ENCODE data around the gene ACTN1.
"Not testable (repeated sequence)": the region's sequence is repeated elsewhere in the genome, so short reads cannot be mapped to it uniquely, and the experiment has no call there.

ACTN1 gene

DNA sequence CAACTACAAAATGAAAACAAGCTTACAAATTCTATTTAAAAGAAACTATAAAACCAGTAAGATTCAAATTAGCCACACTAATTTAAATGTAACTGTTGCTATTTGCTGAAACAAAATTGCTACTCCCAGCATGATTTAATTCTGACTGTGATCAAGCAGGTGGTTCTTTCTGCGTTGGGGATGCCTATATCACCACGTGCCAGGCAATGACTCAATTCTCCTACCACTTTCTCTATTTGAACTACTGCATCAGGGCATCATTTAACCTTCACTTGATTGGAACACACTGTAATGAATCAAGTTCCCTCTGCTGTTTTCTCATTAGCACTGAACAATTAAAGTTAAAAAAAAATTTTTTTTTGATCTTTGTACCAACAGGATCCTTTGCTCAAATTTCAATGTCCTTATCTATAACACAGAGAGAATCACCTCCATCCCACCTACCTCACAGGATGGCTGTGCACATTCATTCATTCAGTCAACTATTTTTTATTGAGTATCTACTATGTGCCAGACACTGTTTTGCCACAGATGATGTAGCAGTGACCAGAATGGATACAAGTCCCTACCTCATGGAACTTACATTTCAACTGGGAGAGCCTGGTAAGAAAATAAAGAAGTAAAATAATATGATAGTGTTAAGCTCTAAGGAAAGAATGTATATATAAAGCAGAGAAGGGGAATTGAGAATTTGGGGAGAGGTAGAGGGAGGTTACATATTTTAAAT is 8.0 kb upstream of the ACTN1 start:
- no peak for DNase-seq (ENCODE audit: low read depth in 2 of 2)

DNA sequence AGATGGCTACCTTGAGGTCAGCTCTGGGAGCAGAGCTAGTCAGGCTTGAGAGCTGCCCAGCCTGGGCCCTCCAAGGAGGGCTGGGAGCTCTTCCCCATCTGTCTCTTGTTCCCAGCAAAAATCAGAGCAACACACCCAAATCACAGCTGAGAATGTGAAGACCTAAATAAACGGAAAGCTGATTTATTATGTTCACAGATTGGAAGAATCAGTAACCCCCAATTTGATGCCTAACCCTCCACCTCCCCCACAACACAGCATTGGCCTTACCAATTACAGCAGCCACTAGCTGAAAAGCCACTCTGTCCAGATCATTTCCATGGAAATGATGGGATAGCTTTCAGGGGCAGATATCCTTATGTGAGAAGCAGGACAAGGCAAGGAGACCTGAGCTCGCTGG is 7.1 kb upstream of the ACTN1 start:
- DNase-seq (ENCODE audit: low read depth in 2 of 2) = no peak

DNA sequence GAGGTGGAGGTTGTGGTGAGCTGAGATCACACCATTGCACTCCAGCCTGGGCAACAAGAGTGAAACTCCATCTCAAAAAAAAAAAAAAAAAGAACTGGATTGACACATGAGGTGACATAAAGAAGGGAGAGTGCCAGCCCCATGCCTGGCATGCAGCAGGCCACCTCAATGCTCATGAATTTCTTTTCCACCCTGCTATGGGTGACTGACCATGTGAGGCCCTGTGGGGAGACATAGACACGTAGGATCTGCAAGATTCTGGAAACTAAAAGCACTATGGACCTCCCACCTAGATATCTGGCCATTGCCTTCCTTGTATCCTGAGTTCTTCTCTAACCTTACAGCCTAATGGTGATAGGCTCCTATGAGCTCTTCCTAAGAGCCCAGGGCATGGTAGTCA is 5.6 kb upstream of the ACTN1 start:
- no peak for DNase-seq (ENCODE audit: low read depth in 2 of 2)

DNA sequence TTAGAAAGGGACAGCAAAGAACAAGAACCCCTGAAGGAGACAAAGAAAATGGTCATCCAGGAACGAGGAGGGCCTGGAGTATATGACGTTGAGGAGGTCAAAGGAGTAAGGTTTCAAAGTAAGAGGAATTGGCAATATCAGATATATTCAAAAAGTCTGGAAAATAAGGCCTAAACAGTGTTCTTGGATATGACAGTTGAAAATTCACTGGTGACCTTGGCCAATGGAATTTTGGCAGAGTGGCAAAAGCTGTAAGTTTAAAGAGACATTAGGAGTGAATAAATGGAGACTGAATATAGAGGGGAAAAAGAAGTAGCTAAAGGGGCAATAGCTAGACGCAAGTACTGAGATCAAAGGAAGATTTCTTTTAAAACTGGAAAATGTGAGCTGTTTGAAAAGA is 4.1 kb upstream of the ACTN1 start:
- no peak for DNase-seq (ENCODE audit: low read depth in 2 of 2)

DNA sequence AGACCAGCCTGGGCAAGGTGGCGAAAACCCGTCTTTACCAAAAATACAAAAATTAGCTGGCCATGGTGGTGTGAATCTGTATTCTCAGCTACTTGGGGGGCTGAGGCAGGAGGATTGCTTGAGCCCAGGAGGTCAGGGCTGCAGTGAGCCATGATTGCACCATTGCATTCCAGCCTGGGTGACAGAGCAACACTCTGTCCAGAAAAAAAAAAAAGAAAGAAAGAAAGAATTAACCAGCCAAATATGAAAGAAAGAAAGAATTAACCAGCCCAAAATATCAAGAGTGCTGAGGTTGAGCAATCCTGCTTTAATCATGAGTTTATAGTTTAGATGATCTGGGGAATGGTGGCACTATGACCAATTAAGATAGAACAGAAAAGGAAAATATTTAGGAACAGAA is 3.5 kb upstream of the ACTN1 start:
- DNase-seq (ENCODE audit: low read depth in 2 of 2) = no peak

DNA sequence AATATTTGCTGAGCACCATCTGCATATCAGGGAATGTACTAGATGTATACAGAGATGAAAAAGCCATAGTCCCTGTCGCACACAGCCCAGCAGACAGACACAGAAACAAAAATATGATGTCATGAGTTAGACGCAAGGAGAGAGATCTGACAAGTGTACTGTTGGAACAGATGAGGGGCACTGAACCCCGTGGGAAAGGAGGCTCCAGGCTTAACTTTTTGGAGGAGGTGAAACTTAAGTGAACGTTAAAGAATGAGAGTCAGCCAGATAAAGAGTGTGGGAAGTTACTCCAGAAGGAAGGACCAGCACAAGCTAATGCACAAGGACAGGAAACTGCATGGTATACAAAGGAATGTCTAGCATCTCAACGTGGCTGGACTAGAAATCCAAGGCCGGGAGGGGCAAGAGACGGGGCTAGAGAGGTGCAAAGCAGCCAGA is 2.5 kb upstream of the ACTN1 start:
- no peak for DNase-seq (ENCODE audit: low read depth in 2 of 2)

DNA sequence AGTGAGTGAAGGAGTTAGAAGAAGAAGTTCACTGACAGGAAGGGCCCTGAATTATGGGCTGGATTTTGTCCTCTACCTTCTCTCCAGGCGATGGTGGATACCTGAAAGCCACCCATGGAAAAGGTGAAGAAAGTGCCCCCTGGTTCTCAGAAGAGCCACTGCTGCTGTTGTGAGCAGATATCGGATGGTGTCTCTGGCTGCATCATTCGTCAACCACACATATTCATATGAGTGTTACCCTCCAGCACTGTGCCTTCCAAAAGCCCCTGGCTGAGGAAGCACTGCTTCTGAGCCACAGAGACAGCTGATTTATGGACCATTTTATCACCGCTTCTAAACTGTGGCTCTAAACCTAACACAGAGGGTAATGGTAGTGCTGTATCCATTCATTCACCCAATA is 2.0 kb upstream of the ACTN1 start:
- no peak for DNase-seq (ENCODE audit: low read depth in 2 of 2)

DNA sequence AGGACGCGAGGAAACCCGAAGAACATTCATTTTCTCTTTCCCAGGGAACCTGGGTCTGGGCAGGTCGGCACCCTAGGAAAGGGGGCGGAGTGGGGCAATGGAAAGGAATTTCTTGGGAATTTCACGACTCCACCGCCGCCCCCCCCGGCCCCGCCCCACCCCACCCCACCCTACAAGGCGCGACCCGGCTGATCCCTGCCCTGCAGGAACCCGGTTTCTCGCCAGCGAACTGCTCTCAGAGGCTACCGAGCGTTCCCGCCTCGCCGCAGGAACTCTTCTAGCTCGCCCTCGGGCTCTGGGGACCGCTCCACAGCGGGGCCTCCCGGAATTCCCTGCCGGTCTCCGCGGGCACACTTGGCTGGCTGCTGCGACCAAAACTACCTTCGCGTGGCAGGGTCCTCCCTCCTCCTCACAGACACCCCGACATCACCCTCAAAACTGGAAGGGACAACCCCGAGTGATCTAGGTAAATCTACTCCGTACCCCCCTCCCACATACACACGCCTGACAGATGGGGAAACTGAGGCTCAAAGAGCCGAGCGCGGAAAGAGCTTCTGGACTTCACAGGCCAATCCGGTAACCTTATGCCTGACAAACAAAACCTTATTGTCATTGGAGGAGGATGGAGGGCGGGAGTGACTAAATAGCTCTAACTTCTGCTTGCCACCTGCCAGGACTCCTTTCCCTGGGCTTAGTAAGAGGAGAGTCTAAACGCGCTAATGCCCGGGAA is 785 bp upstream of the ACTN1 start:
- no peak for DNase-seq (ENCODE audit: low read depth in 2 of 2)

DNA sequence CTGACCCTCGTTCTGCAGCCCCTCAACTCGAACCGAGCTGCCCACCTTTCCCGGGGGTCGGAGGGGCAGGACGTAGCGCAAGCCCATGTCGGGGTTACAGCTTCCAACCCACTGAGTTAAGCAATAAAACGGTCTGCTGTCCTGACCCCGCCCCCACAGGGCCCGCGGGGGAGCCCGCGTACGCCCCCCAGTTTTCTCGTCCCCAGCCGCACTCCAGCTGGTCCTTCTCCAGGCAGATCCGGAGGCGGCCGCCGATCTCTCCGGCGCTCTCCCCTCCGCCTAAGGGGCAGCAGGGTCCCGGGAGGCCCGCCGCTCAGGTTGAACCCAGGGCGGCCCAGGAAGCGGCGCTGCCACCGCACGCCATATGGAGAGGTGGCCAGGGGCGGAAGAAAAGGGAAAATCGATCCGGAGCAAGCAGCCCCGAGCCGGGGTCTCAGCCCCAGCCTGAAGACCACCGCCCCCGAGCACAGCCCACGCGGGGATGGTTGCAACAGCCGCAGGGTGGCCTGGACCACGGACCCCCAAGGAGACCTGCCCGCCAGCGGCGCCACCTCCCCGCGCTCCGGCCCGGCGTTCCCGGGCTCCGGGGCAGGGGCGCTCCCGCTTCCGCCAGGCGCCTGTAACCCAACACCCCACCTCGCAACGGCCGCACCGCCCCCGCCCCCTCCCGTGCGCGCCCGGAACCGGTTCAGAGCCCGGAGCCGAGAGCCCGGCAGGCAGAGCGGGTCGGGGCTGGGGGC is 760 bp downstream of the ACTN1 start:
- DNase-seq (ENCODE audit: low read depth in 2 of 2) = peak; percentile 30 to 41

DNA sequence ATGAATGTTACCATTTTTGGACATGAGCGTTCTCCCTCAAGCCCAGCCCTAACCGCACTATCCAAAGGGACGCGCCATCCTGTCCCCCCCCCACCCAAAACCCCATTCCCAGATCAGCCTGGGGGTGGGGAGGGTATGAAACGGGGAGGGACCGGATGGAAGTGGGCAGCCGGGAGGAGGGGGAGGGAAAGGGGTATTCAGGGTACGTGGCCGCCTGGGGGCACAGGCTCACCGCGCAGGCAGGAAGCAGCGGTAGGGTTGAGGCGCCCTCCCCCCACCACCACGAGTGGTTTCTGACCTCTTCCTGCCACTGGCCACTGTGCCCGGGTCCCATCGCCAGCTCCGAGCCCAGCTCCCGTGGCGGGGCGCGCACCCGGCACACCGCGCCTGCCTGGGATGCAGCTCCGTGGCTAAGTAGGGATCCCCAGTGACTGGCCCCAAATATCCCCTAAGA is 1.4 kb downstream of the ACTN1 start:
- peak; percentile 20 to 29 for DNase-seq (ENCODE audit: low read depth in 2 of 2)

DNA sequence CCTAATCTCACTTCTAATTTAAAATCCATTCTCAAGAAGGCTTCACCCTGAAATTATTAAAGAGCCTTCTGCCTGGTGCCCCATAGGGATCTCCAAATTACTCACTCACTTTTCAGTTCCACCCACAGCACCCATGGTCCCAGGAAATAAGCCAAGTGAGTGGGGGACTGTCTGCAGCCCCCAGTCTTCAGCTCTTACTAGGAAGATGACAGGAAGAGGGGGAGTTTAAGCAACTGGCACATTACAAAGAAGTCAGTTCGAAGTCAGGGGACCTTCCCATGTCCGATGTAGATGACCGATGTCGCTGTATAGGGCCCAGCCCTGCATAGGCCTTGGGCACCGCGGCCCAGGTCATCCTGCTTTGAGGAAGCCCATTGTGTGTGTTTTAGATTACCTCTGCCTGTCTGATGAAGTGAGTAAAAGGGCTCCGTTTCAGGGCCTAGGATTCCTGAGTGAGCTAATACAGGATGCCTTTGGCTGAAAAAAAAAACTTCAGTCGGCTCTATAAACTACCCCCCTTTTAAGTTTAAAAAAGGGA is 1.9 kb downstream of the ACTN1 start:
- no peak for DNase-seq (ENCODE audit: low read depth in 2 of 2)

DNA sequence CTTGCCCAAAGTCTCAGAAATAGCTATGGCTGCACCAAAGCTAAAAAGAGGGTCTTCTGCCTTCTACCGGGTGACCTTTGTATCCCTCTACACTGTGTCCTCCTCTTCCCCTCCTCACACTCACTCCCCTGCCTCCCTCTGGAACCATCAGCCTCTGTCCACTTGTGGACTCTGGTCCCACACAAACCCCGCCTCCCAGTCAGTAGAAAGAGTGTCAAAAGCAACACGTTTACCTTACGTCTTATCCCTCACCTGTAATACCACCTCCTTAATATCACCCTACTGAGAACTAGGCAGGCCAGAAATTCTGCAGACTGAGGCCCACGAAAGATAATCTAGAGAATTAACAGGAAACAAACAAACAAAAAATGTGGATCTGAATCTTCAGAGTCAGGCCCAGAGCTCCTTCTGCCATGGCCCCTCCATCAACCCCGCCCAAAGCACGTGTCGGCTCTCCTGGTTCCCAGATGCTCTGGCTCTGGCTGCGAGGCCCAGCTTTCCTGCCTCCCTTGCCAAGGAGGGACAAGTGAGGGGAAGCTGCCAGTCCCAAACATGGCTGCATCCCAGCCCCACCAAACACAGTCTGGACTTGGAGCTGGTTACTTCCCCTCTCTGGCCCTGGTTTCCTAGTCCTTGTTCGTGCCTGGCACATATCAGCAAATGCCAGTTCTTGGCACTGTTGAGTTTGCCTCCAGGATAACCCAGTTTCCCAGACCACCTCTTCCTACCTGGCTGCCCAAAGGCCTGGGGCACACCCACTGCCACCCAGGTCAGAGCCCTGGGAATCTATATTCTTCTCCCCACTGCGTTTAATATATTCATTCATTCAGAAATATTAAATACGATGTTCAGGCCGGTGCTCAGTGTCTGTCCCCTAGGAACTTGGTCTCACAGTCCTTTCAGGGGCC is 2.7 kb downstream of the ACTN1 start:
- DNase-seq (ENCODE audit: low read depth in 2 of 2) = no peak

DNA sequence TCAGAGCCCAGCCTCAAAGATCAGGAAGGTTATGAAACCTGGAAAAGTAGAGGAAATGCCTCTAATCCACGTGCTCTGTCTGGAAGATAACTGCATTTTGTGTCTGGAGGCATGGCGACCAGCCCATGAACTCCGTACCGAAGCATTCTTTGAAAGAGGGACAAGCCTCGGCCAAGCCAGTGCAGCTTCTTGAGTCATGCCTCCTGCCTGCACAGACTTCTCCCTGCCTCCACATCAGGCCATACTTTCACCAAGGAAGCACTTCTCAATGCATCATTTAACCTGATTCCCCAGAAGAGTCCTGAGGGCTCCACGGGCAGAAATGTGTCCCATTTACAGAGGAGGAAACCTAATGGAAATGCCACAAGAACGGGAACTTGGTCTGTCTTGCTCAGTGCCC is 3.4 kb downstream of the ACTN1 start:
- DNase-seq (ENCODE audit: low read depth in 2 of 2) = no peak

DNA sequence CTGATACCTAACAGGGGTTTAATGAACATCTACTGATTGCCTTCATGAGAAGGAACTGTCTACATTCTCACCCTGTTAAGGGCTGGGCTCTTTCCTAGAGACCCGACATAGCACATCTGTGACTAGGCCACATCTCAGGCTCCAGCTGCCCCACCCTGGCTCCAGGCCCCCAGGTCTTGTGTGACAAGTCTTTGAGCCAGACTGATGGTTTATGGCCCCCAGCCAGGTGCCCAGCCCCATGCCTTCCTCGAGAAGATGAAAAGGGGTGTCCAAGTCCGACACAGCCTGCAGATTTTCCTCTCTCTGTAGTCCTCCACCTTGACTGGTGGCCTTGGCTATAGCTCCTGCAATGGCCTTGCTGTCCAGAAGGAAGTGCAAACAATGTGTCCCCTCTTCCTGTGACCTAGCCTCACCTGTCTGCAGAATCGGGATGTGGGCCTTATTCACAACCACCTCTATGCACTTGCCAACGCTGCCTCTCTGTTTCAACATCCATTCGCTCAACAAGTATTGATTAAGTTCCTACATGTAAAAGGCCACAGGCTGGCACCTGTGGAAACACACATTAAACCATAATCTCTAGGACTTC is 4.2 kb downstream of the ACTN1 start:
- no peak for DNase-seq (ENCODE audit: low read depth in 2 of 2)

DNA sequence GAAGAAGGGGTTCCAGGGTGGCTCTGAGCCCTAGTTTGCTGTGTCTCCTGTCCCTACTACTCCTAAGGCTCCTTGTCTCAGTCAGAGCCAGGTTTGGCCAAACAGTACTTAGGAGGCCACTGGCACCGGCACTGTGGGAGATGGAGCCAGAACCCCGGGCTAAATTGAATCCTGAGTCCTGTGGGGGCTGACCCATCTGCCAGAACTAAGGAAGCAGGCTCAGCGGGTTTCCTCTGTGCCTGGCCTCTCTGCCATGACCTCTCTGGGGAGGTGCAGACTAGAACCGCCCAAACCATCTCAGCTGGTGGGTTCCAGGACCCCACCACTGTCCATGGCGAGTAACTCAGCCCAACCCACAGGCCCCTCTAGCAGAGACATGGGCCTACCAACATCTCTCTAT is 5.5 kb downstream of the ACTN1 start:
- no peak for DNase-seq (ENCODE audit: low read depth in 2 of 2)

DNA sequence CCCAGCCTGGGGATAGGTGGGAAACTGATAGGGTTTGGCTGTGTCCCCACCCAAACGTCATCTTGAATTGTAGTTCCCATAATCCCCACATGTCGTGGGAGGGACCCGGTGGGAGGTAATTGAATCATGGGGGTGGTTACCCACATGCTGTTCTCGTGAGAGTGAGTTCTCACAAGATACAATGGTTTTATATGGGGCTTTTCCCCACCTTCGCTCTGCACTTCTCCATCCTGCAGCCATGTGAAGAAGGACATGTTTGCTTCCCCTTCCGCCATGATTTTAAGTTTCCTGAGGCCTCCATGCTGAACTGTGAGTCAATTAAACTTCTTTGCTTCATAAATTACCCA is 5.9 kb downstream of the ACTN1 start:
- not testable (repeated sequence) for DNase-seq (ENCODE audit: low read depth in 2 of 2)

DNA sequence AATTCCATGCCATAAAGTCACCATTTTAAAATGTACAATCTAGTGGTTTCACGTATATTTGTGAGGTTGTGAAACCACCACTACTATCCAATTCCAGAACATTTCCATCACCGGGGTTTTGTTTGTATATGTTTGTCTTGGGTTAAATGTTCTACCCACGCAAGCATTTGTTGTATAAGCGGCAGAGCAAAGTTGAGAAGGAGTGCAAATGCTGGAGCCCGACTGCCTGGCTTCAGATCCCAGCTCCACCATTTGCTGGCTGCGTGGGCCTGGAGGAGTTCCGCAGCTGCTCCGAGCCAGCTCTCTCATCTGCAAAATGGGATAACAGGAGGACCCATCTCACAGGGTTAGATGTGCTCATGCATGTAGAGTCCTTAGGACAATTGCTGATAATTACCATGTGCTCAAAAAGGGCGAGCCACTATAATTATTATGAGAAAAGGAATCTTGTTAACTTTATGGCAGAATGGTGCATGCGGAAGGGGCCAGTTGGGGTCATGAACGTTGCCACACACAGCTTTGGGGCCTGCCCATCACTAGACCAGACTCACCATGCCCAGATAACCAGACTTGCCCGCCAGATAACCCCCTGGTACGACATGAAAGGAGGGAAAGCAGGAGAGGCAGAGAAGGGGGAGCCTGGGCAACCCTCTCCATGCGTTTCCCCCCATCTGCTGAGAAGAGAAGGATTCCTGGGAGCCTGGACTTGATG is 6.4 kb downstream of the ACTN1 start:
- DNase-seq (ENCODE audit: low read depth in 2 of 2) = no peak

DNA sequence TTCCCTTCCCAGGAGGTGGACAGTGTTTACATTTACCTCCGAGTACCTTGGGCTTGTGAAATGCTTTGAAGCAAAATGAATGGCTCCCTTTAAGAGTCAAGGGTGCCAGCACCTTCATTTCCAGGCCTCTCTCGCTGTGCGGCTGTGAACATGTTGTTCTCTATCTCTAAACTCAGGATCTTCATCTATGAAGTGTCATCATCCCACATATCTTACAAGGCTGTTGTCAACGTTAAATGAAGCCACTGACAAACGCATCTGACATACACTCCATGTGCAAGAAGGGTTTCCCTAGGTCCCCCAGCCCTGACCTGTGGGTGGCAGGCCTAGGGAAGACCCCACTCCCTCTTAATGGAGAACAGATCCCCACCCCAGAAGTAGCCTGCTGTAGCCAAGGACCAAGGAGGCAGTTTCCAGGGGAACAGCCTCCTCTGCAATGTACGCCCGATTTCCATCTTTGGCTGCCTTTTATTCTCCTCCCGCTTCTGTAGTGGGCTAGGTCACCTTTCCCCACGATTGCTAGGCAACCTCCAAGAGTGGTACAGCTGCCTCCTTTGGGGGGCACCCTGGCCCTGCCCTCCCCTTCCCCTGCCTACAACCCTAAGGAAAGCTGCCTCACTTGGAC is 7.6 kb downstream of the ACTN1 start:
- DNase-seq (ENCODE audit: low read depth in 2 of 2) = no peak

DNA sequence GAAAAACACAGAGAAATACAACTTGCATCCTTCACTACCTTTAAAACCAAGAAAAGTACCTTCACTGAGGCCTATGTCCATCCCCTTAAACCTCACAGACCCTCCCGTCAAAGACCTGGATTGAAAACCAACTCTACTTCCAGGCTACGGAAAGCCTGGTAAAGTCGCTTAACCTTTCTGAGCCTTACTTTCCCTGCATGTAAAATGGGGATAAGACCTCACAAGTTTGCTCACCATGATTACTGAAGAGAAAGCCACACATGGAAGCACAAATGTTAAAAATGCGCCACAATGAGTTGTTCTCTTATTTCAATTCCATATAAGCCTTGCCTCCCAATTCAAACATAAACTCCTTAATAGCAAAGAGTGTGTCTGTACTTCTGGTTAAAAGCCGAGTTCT is 8.4 kb downstream of the ACTN1 start:
- DNase-seq (ENCODE audit: low read depth in 2 of 2) = no peak

DNA sequence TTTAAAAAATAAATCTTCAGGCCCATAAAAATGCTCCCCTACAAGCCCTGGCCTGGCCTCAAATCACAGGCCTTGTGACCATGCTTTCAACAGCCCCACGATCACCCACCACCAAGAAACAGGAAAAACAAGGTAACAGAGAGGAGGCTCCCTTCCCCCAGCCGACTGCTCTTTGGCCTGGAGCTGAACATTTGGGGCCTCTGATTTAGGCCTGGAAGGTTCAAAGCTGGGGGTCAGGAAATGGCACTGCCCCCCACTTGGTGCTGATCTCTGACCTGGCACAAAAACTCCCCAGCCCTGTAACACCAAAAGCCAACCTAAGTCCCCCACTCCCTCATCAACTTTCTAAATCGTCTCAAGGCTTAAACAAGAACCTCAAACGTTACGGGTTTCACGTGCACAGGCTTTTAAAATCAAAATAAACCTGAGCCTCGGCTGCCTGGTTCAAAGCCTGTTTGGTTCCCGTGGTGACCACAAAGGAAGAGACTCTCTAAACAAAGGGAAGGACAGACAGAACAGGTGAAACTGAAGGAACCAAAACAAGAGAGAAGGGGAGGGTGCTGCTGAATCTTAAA is 9.0 kb downstream of the ACTN1 start:
- DNase-seq (ENCODE audit: low read depth in 2 of 2) = no peak

Measured in stimulated activated CD4-positive, alpha-beta T cell treated with anti-CD3 and anti-CD28 coated beads, Interleukin-1b, Interleukin-23, amount 100 ng/mL, for 4 hours (primary cell).